ENCODE data around the gene RASGRP4.
"Not testable (repeated sequence)": the region's sequence is repeated elsewhere in the genome, so short reads cannot be mapped to it uniquely, and the experiment has no call there.

RASGRP4 gene

DNA sequence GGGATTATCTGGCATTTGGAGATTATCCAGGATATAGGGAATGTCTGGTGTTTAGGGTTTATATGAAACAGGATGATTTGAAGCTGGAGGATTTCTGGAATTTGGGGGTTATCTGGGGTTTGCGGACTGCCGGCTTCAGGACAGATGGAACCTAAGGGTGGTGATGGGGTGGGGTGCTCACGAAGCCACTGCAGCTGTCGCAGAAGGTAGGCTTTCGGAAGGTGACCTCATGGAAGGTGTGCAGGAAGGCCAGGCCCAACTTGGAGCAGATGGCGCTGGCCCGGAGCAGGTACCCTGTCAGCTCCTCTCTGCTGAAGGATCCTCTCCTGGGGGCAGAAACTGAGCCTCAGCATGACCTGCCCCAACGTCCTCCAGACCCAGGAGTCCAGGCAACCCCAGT lies 13.5 kb downstream of the RASGRP4 start:
- no peak for DNase-seq

DNA sequence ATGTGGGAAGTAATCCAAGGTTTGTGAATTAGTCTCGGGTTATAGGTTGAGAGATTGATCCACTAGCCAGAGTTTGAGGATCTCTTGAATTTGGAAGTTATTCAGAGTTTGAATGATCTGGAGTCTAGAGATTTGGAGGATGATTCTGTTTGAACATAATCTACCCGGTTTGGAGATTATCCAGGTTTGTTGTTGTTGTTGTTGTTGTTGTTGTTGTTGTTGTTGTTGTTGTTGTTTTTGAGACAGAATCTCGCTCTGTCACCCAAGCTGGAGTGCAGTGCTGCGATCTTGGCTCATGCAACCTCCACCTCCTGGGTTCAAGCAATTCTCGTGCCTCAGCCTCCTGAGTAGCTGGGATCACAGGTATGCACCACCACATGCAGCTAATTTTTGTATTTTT lies 14.1 kb downstream of the RASGRP4 start:
- not testable (repeated sequence) for DNase-seq

DNA sequence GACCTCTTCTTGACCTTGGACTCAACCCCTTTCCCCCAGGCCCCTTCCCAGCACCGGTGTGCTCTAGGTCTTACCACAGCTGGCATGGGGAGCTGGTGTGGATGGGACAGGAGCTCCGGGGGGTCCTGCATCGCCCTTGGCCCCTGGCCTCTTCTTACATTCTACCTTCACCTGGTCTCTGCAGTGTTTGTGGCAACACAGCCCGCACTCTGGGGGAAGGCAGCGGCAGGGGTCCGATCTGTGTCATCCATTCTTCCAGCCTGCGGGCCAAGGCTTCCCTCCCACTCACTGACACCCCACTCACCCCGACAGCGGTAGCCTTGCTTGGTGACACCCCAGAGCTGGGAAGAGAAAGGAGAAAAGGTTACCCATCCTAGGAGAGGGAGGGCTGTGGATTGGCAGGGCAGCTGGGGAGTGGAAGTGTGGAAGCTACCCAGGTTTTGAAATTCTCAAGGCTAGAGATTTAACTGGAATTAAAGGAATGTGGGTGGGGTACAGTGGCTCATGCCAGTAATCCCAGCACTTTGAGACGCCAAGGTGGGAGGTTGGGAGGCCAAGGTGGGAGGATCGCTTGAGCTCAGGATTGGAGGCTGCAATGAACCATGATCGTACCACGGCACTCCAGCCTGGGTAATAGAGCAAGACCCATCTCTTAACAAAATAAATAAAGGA lies 14.8 kb downstream of the RASGRP4 start:
- DNase-seq, result no peak

DNA sequence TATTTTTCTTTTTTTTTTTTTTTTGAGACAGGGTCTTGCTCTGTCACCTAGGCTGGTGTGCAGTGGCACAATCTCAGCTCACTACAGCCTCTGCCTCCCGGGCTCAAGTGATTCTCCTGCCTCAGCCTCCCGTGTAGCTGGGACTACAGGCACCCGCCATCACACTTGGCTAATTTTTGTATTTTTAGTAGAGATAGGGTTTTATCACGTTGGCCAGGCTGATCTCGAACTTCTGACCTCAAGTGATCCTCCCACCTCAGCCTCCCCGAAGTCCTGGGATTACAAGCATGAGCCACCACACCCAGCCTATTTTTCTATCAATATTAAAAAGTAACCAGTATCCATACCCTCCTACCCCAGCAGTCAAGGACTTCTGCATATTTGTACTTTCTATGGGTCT lies 15.6 kb downstream of the RASGRP4 start:
- DNase-seq, result not testable (repeated sequence)

DNA sequence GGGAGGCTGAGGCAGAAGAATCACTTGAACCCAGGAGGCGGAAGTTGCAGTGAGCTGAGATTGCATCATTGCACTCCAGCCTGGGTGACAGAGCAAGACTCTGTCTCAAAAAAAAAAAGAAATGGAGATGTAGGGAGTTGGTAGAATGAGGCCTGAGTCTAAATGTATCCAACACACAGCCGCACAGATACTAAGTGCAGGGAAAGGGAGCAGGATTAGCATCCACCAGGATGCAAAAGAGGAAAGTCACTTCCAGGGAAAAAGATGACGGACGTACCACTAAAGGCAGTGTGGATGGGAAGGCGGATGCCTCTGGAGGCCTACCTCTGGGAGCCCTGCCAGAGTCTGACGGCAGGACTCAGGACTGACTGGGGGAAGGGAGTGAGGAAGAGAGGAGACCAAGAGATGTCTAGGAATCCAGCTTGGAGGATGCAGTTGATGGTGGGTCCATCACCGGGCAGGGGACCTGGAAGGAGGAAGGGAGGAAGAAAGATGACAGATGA lies 16.3 kb downstream of the RASGRP4 start:
- DNase-seq, result no peak

DNA sequence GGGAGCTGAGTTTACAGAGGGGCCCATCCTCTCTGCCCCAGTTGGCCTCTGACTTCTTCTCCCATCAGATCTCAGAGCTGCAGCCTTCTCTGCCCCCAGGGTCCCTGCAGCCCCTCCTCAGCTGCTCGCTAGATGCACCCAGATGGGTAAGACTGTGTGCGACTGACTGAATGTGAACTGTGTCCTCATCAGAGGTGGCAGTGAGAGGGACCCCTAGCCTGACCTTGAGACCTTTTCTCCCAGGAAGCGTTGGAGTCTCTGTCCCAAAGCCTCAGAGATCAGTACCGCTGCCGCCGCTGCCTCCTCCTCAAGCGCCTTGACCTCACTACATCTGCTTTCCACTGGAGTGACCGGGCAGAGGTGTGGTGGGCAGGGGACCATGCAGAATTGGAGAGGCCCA lies 20.7 kb downstream of the RASGRP4 start:
- DNase-seq, result no peak

DNA sequence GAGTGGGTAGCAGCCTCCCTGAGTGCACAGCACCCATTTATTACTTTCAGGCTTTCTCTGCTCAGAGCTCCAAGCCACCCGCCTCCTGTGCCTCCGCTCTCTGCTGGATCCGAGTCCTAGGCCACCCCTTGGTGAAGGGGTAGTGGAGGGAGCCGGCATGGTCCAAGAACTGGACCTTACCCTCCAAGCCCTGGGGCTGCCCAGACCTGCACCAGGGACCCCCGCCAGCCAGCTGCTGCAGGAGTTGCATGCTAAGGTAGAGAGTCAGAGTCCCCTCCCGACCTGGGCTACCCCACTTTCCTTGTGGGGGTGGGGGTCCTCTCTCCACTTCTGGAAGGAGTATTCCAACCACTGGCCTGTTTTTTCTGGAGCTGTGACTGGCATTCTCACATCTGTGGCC lies 21.2 kb downstream of the RASGRP4 start:
- DNase-seq, result no peak

DNA sequence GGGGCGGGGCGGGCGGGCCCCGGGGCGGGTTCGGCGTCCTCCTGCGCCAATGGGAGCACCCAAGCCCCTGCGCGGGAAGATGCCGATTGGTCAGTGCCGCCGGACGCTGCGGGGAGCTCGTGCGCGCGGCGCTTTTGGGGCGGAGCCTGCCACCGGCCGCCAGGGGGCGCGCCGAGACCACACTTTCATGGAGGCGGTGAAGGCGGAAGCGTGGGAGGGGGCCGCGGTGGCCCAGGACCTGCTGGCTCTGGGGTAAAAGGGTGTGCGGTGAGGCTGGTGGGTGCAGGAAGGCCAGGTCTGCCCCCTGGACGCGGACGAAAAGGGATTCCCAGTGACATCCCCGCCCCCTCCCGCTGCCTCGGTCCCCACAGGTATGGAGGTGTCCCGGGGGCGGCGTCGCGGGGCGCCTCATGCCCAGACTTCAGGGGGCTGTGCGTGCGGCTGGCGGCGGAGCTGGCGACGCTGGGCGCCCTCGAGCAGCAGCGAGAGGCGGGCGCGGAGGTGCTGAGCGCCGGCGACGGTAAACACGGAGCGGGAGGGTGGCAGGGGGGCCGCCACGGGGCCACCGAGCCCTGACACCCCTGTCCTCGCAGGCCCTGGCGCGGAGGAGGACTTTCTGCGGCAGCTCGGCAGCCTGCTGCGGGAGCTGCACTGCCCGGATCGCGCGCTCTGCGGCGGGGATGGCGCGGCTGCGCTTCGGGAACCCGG lies 22.9 kb downstream of the RASGRP4 start, which contains the start of gene FAM98C:
TSS of gene FAM98C (plus strand) at position 127 of the 708 bp plus-strand sequence. CDS start at position 188, 61 bp downstream.
- peak; percentile 96 for DNase-seq

DNA sequence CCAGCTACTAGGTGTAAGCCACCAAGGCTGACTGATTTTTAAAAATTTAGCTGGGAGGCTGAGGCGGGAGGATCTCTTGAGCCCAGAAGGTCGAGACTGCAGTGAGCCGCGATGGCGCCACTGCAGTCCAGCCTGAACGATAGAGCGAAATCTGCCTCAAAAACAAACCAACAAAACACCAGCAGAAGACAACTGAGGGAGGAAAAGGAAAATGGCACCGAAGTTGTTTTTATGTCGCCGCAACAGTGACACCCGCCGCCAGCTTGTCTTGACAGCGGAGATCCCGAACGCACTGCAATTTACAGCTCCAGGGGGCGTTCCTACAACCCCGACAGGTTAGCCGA lies 23.4 kb downstream of the RASGRP4 start:
- no peak for DNase-seq

DNA sequence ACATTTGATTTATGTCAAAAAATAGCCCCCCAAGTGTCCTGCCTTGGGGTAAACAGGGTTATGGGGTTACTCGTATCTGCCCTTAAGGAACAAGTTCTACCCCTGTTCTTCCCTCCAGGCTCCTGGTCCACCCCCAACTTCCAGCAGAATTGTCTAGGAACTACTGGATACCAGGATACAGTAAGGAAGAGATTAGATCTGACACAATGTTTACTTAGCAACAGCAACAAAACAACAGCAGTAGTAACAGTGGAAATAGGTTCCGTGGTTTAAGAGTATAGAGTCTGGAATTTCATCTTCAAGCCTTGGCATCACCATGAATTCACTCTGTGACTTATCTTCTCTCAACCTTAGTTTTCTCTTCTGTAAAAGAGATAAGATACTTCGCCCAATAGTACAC lies 24.9 kb downstream of the RASGRP4 start:
- no peak for DNase-seq

DNA sequence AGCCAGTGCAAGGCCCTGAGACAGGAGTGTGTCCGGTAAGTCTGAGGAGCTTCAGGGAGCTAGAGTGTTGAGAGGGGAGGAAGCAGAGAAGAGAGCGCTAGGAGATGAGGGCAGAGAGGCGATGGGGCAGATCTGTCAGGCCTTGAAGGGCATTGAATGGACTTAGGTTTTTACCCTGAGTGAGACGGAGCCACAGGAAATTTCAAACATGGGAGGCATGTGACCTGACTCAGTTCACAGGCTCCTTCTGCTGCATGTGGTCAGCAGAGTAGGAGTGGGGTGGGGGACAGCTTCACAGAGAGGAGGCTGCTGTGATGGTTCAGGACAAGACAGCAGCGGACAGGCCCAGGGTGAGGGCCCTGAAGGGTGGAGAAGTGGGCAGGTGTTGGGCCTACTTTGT lies 25.7 kb downstream of the RASGRP4 start:
- DNase-seq, result no peak

DNA sequence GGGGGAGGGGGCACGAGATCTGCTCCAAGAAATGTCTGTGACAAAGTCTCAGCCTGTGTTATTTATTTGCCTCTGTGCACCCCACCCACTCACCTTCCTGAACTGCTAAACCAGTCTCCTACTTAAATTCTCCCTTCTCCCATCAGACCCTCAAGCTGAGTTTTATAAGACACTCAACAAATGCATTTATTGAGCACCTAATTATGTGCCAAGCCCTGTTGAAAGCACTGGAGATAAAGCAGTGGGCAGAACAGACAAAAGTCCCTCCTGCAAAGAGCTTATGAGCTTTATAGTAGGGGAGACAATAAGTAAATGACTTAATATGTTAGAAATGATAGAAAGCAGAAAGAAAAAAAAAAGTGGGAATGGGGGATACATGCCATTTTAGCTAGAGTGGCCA lies 26.5 kb downstream of the RASGRP4 start:
- DNase-seq, result no peak

DNA sequence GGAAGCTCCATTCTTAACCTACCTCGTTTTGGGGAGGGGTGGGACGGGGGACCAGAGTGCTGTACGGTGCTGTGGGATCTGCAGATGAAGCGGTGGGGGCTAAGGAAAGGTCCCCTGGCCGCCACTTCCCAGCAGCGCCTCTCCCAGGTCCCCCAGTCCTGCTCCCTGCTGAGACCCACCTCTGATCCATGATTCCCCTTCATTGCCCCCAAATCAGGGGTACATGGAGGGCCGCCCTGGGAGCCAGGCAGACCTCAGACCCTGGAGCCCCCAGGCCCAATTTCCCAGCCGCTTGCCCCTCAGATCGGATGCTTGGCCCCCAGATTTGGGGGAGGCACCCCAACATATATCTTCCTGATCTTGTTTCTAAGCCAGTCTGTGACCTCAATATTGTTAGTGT lies 26.9 kb downstream of the RASGRP4 start:
- no peak for DNase-seq

DNA sequence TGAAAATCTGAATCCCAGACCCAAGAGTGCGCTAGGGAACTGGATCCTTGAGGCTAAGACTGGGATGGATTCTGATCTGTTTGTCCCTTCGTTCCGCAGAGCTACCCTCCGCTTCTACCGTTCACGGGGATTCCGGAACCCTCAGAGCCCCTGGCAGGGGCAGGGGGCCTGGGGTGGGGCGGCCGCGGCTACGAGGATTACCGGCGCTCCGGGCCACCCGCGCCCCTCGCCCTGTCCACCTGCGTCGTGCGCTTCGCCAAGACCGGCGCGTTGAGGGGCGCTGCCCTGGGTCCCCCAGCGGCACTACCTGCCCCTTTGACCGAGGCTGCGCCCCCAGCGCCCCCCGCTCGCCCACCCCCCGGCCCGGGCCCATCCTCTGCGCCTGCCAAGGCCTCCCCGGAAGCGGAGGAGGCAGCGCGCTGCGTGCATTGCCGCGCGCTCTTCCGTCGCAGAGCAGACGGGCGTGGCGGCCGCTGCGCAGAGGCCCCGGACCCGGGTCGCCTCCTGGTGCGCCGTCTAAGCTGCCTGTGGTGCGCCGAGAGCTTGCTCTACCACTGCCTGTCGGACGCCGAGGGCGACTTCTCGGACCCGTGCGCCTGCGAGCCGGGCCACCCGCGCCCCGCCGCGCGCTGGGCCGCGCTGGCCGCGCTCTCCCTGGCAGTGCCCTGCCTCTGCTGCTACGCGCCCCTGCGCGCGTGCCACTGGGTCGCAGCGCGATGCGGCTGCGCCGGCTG lies 30.5 kb downstream of the RASGRP4 start:
- no peak for DNase-seq

DNA sequence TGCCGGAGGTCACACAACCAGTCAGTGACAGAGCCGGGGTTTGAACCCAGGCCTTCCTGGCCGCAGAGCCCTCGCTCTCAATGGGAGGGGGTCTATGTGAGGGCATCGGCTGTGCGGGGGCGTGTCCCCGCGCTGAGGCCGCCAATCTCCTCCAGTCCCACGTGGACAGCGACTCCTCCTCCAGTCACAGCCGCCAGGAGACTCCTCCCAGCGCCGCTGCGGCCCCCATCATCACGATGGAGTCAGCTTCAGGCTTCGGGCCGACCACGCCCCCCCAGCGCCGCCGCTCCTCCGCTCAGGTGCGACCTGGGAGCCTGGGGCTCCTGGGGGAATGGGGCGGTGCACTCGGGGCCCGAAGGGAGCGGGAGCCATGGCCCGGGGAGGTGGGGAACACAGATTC lies 31.5 kb downstream of the RASGRP4 start:
- no peak for DNase-seq

DNA sequence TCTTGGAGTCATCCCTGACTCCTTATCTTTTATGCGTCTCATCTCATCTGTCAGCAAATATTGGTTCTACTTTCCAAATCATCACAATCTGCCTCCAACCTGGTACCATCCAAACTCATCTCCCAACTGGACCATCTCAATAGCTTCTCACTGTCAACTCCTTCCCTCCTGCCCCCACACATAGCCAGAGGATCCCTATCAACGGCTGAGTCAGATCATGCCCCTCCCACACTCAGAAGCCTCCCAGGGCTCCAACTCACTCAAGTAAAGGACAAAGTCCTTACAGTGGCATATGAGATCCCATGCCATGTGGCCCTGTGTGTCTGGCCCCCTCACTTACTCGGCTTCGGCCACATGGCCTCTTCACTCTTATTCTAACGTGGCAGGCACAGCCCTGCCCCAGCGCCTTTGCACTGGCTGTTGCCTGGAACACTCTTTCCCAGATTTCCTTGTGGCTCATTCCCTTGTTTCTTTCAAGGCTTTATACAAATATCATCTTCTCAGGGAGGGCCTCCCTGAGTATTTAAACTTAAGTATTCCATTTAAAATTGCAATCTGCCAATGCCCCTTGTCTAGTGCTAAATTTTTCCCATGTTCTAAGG lies 33.2 kb downstream of the RASGRP4 start:
- no peak for DNase-seq

DNA sequence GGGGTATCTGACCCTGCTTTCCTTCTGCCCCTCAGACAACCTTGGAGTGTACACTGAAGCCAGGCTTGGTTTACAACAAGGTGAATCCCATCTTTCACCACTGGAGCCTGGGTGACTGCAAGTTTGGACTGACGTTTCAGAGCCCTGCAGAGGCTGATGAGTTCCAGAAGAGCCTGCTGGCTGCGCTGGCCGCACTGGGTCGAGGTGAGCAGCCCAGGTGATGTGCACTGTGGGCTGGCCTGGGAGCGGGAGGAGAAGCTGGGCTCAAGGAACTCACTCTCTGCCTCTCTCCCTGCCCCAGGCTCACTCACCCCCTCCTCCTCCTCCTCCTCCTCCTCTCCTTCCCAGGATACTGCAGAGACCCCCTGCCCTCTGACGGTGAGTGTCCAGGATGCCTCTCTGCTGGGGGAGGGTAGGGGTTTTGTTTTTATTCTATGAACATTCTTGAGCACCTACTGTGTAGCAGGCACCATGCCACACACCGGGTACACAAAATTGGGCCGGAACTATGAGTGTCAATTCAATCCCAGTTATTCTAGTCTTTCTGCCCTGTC lies 34.0 kb downstream of the RASGRP4 start:
- DNase-seq, result no peak

DNA sequence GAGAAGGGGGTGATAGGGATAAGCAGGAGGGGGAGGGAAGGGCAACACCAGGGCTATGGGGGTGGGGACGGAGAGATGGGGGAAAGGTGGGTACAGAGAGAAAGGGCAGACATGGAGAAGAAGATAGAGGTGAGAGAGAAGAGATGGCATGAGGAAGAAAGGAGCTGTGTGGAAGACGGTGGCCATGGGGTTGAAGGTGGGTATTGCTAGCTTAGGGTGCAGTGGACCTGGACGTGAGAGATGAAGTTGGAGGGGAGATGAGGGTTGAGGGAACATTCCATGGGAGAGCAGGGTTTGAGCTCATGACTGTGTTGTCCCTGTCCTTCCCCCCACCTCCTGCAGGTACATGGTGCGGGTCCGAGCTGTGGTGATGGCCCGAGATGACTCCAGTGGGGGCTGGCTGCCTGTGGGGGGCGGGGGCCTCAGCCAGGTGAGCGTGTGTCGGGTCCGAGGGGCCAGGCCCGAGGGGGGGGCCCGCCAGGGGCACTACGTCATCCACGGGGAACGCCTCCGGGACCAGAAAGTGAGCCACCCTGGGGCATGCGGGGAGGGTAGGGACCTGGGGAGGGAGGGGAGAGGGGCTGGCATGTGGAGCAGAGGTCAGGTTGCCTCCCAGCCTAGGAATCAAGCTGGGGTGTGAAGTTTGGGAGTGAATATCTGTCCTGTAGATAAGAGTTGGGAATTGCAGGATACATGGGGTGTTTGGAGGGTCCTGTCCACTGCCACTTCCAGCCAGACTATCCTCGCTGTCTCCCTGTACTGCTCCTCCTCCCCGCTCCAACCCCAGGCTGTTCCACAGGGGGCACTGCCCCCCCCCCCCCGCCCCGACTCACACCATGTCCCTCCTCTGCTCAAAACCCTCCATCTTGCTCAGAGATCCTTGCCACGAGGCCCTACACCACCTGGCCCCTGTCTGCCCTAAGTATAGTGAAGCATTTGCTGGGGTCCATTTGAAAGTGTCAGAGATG lies 35.8 kb downstream of the RASGRP4 start:
- no peak for DNase-seq

DNA sequence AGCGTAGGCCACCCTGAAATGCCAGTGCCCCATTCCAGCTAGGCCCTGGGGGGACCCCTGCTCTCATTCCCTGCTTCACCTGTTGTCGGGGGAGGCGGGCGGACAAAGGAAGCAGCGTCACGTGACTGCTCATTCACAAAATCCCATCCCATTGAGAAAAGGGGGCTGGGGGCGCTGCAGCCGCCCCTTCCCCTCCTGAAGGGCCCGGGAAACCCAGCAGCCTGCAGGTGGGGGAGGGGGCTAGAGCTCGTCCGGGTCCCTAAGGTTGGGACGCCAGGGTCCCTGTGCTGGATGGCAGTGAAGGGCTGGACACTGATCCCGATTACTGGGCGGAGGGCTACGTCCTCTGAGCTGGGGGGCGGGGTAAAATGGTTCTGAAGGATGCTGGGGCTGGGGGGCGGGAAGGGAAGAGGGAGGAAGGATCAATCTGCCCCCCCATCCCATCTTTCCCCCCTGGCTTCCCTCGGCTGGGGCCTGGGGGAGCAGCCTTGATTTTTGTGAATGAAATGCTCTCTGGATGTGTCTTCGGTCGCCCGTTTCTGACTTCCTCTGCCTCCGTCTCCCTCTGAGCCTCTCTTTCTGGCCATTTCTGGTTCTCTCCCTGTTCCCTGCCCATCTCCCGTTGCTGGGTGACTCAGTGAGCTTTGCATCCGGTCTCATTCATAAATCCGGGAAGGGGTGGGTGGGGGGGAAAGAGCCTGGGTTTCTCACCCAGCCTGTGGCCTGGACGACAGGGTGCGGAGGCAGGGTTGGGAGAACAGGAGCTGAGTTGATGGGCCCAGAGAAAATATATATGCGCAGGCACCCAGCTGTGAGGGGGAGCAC lies 36.7 kb downstream of the RASGRP4 start:
- DNase-seq, result no peak

DNA sequence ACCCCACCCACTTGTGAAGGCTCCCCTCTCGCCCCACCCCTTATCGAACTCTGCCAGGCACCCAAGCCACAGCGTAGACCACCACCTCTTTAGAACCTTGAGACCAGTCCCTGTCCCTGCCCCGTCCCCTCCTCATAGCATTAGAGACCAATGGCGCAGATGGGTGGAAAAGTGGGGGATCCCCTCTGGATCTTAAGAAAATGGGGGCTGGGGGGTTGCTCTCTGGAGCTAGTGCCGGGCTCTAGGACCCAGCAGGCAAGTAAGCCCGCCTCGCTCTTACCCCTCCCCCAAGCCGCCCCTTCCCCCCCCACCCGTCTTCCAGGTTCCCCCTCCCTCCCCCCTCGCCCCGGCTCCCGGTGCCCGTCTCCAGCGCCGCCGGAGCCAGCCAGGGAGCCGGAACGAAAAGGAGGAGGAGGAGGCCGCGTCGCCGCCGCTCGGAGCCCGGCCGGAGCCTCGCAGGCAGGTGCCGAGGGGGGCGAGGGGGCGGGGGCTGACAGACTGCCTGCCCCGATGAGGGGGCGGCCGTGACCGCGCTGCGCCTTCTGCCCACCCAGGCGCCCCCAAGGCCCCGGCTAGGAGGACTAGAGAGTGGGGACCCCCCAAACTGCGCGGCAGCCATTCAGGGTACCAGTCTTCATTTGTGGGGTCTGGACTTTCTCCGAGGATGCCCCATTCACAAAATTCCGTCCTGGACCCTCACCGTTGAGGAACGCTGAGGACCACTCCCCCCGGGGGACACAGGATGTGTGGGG lies 37.5 kb downstream of the RASGRP4 start, which contains the start of gene SPRED3:
TSS of gene SPRED3 (plus strand) at position 349 of the 752 bp plus-strand sequence. CDS start 1,606 bp downstream, outside the sequence.
- DNase-seq, result peak; percentile 53

Measured in NCI-H1694 (cell line).